Activated CD4-positive, alpha-beta memory T cell treated with anti-CD3 and anti-CD28 coated beads for 36 hours (primary cell): Measurements from ENCODE around the gene COL19A1. TPM values are rescaled to one million over a fixed set of nuclear protein-coding genes. Genes with fewer than 3 reads are reported as not detected.

Experiments
- CTCF ChIA-PET: fragments of 350-600 bp; sonication (Branson Sonifier 250); formaldehyde crosslinking; loops from one replicate; lab custom pipeline; 2021; ENCODE audit warnings: antibody characterized with exemption, inconsistent platforms; lab: Charles Lee
- POLR2A ChIA-PET: fragments of 350-600 bp; sonication (Branson Sonifier 250); formaldehyde crosslinking; loops from one replicate; lab custom pipeline; 2021; ENCODE audit warnings: antibody characterized with exemption; lab: Charles Lee
- DNase-seq: peaks from one replicate; pipeline ENCODE4 v3.0.0-alpha.2; 2020
- H3K27ac Mint-ChIP-seq: one replicate; pipeline ENCODE4 v1.8.0; 2021; ENCODE audit warnings: mixed read lengths
- H3K27me3 Mint-ChIP-seq: one replicate; pipeline ENCODE4 v1.8.0; 2021; ENCODE audit warnings: mixed read lengths
- H3K36me3 Mint-ChIP-seq: one replicate; pipeline ENCODE4 v1.8.0; 2021; ENCODE audit warnings: mixed read lengths
- H3K4me1 Mint-ChIP-seq: one replicate; pipeline ENCODE4 v1.8.0; 2021; ENCODE audit warnings: low read depth, mixed read lengths
- H3K4me3 Mint-ChIP-seq: one replicate; pipeline ENCODE4 v1.8.0; 2021; ENCODE audit warnings: mild to moderate bottlenecking, mixed read lengths
- H3K9me3 Mint-ChIP-seq: one replicate; pipeline ENCODE4 v1.8.0; 2021; ENCODE audit warnings: mixed read lengths
- intact Hi-C: fragments of 100-400 bp; cut with micrococcal nuclease; formaldehyde crosslinking; loops from one replicate; pipeline ENCODE4 v1.15.1; 2023
- total RNA-seq, 2 experiments: library from RNA; stranded (reverse); gene quantifications; one replicate each; pipeline ENCODE4 v1.2.3, GENCODE V29; 2021

The COL19A1 gene
- total RNA-seq, 2 experiments from 2014 or later = 0.02 to 0.19 TPM

GRCh38 chr6:70225055-70225454 lies 358.7 kb downstream of the COL19A1 start:
- H3K27ac Mint-ChIP-seq = no peak overlapping the region

GRCh38 chr6:70231311-70231710 lies 365.0 kb downstream of the COL19A1 start:
- no peak overlapping the region for H3K4me3 Mint-ChIP-seq
- no peak overlapping the region for H3K27ac Mint-ChIP-seq
- POLR2A ChIA-PET = no interaction called here
- no peaks in the 10 kb centered on the region for H3K4me1 Mint-ChIP-seq
- no peaks in the 10 kb centered on the region for H3K27me3 Mint-ChIP-seq
- intact Hi-C loops = no loop called here
- DNase-seq = no peak
- CTCF ChIA-PET = interaction anchor here (0.6 to 4.1 kb wide), 4 partner anchors 10 to 138 kb away, joined by 4 to 36 read pairs (median 6); no protein-coding TSS in a partner anchor
- no peaks in the 10 kb centered on the region for H3K36me3 Mint-ChIP-seq
- no peaks in the 10 kb centered on the region for H3K9me3 Mint-ChIP-seq

More at GRCh38 chr6:70225055-70225454, 358.7 kb downstream of the COL19A1 start:
- no peaks in the 10 kb centered on the region for H3K36me3 Mint-ChIP-seq
- POLR2A ChIA-PET = no interaction called here
- no peak overlapping the region for H3K4me3 Mint-ChIP-seq
- H3K27me3 Mint-ChIP-seq = peaks cover 3% of the 10 kb centered on the region
- peaks cover 2% of the 10 kb centered on the region for H3K4me1 Mint-ChIP-seq
- no peak for DNase-seq
- CTCF ChIA-PET = interaction anchor here (0.6 to 6.9 kb wide), 3 partner anchors 84 to 169 kb away, joined by 4 to 110 read pairs (median 4); no protein-coding TSS in a partner anchor
- H3K9me3 Mint-ChIP-seq = no peaks in the 10 kb centered on the region
- intact Hi-C loops = no loop called here

- ChIA-PET CTCF (no interaction called here), POLR2A (no interaction called here)
- Mint-ChIP-seq H3K4me3 (no peak overlapping the region), H3K27me3 (peaks cover 5% of the 10 kb centered on the region), H3K27ac (no peak overlapping the region), H3K9me3 (no peaks in the 10 kb centered on the region), H3K36me3 (no peaks in the 10 kb centered on the region), H3K4me1 (no peaks in the 10 kb centered on the region)
- intact Hi-C loops = no loop called here
- no peak for DNase-seq
These were observed 368.3 kb downstream of the COL19A1 start for GRCh38 chr6:70234561-70235236.

GRCh38 chr6:70236343-70236742 lies 370.0 kb downstream of the COL19A1 start:
- H3K9me3 Mint-ChIP-seq = no peaks in the 10 kb centered on the region
- no peak for DNase-seq
- intact Hi-C loops = no loop called here
- CTCF ChIA-PET = no interaction called here
- H3K4me3 Mint-ChIP-seq = no peak overlapping the region
- H3K4me1 Mint-ChIP-seq = no peaks in the 10 kb centered on the region
- no peaks in the 10 kb centered on the region for H3K36me3 Mint-ChIP-seq
- POLR2A ChIA-PET = no interaction called here
- H3K27ac Mint-ChIP-seq = no peak overlapping the region
- peaks cover 5% of the 10 kb centered on the region for H3K27me3 Mint-ChIP-seq

- CTCF ChIA-PET = interaction anchor here (1.5 to 2.2 kb wide), 2 partner anchors 20 kb away, joined by 5 to 6 read pairs; no protein-coding TSS in a partner anchor
- POLR2A ChIA-PET = no interaction called here
These were observed 374.7 kb downstream of the COL19A1 start for GRCh38 chr6:70241031-70241430.

GRCh38 chr6:70241991-70242420 lies 375.6 kb downstream of the COL19A1 start:
- H3K4me1 Mint-ChIP-seq = no peaks in the 10 kb centered on the region
- CTCF ChIA-PET = interaction anchor here (2.2 kb wide), 1 partner anchor 21 kb away, joined by 6 read pairs; no protein-coding TSS in a partner anchor

More at GRCh38 chr6:70241031-70241430, 374.7 kb downstream of the COL19A1 start:
- Mint-ChIP-seq H3K27ac (no peak overlapping the region), H3K36me3 (no peaks in the 10 kb centered on the region), H3K4me3 (no peak overlapping the region), H3K4me1 (no peaks in the 10 kb centered on the region), H3K9me3 (no peaks in the 10 kb centered on the region), H3K27me3 (peaks cover 6% of the 10 kb centered on the region)
- DNase-seq = no peak
- intact Hi-C loops = no loop called here

GRCh38 chr6:70246118-70246517 lies 379.8 kb downstream of the COL19A1 start:
- Mint-ChIP-seq H3K27me3 (peaks cover 1% of the 10 kb centered on the region), H3K27ac (no peak overlapping the region), H3K4me1 (no peaks in the 10 kb centered on the region), H3K4me3 (no peak overlapping the region), H3K36me3 (no peaks in the 10 kb centered on the region), H3K9me3 (no peaks in the 10 kb centered on the region)
- intact Hi-C loops = no loop called here
- POLR2A ChIA-PET = no interaction called here
- CTCF ChIA-PET = no interaction called here
- no peak for DNase-seq

More at GRCh38 chr6:70241991-70242420, 375.6 kb downstream of the COL19A1 start:
- Mint-ChIP-seq H3K27me3 (peaks cover 6% of the 10 kb centered on the region), H3K36me3 (no peaks in the 10 kb centered on the region), H3K27ac (no peak overlapping the region), H3K9me3 (no peaks in the 10 kb centered on the region), H3K4me3 (no peak overlapping the region)
- POLR2A ChIA-PET = no interaction called here
- intact Hi-C loops = no loop called here
- DNase-seq = no peak

GRCh38 chr6:70252604-70253003 lies 386.2 kb downstream of the COL19A1 start:
- H3K36me3 Mint-ChIP-seq = no peaks in the 10 kb centered on the region
- H3K4me3 Mint-ChIP-seq = no peak overlapping the region
- no peaks in the 10 kb centered on the region for H3K27me3 Mint-ChIP-seq
- no peaks in the 10 kb centered on the region for H3K9me3 Mint-ChIP-seq
- POLR2A ChIA-PET = no interaction called here
- intact Hi-C loops = no loop called here
- H3K27ac Mint-ChIP-seq = no peak overlapping the region
- H3K4me1 Mint-ChIP-seq = no peaks in the 10 kb centered on the region
- no peak for DNase-seq
- CTCF ChIA-PET = interaction anchor here (1.1 kb wide), 1 partner anchor 31 kb away, joined by 3 read pairs; no protein-coding TSS in a partner anchor

- H3K4me3 Mint-ChIP-seq = no peak overlapping the region
- intact Hi-C loops = no loop called here
- H3K4me1 Mint-ChIP-seq = no peaks in the 10 kb centered on the region
- H3K9me3 Mint-ChIP-seq = no peaks in the 10 kb centered on the region
- CTCF ChIA-PET = interaction anchor here (0.8 kb wide), 1 partner anchor 33 kb away, joined by 4 read pairs; no protein-coding TSS in a partner anchor
- no peaks in the 10 kb centered on the region for H3K27me3 Mint-ChIP-seq
- no peak for DNase-seq
- no peaks in the 10 kb centered on the region for H3K36me3 Mint-ChIP-seq
- H3K27ac Mint-ChIP-seq = no peak overlapping the region
- POLR2A ChIA-PET = no interaction called here
These were observed 387.6 kb downstream of the COL19A1 start for GRCh38 chr6:70253923-70254322.

GRCh38 chr6:70254784-70255183 lies 388.4 kb downstream of the COL19A1 start:
- ChIA-PET CTCF (interaction anchor here (1.1 to 1.3 kb wide), 2 partner anchors 34 to 55 kb away, joined by 3 to 4 read pairs; no protein-coding TSS in a partner anchor), POLR2A (no interaction called here)
- intact Hi-C loops = no loop called here
- H3K4me1 Mint-ChIP-seq = no peaks in the 10 kb centered on the region
- H3K36me3 Mint-ChIP-seq = no peaks in the 10 kb centered on the region
- no peaks in the 10 kb centered on the region for H3K9me3 Mint-ChIP-seq
- H3K4me3 Mint-ChIP-seq = no peak overlapping the region
- H3K27ac Mint-ChIP-seq = no peak overlapping the region
- no peak for DNase-seq
- H3K27me3 Mint-ChIP-seq = no peaks in the 10 kb centered on the region

GRCh38 chr6:70257768-70258273 lies 391.5 kb downstream of the COL19A1 start:
- CTCF ChIA-PET = no interaction called here
- Mint-ChIP-seq H3K36me3 (no peaks in the 10 kb centered on the region), H3K4me3 (no peak overlapping the region), H3K27me3 (no peaks in the 10 kb centered on the region), H3K9me3 (no peaks in the 10 kb centered on the region), H3K27ac (no peak overlapping the region), H3K4me1 (no peaks in the 10 kb centered on the region)
- intact Hi-C loops = no loop called here
- POLR2A ChIA-PET = no interaction called here
- no peak for DNase-seq

- DNase-seq = no peak
- ChIA-PET CTCF (no interaction called here), POLR2A (no interaction called here)
- no peak overlapping the region for H3K27ac Mint-ChIP-seq
- H3K36me3 Mint-ChIP-seq = no peaks in the 10 kb centered on the region
- H3K27me3 Mint-ChIP-seq = no peaks in the 10 kb centered on the region
- intact Hi-C loops = no loop called here
- H3K4me1 Mint-ChIP-seq = no peaks in the 10 kb centered on the region
- H3K9me3 Mint-ChIP-seq = no peaks in the 10 kb centered on the region
- no peak overlapping the region for H3K4me3 Mint-ChIP-seq
These were observed 392.1 kb downstream of the COL19A1 start for GRCh38 chr6:70258483-70258882.
